ENCODE measurements around the gene TMSB4X.
"Not testable (repeated sequence)": the region's sequence is repeated elsewhere in the genome, so short reads cannot be mapped to it uniquely, and the experiment has no call there.

TMSB4X gene

GRCh38 chrX:12994321-12994720, 19.4 kb downstream of the TMSB4X start:
- no peak for DNase-seq (ENCODE audit: low read depth in 2 of 3, low spot score in 1 of 3)

GRCh38 chrX:12996934-12997435, 22.1 kb downstream of the TMSB4X start:
- DNase-seq (ENCODE audit: low read depth in 2 of 3, low spot score in 1 of 3): no peak

- DNase-seq (ENCODE audit: low read depth in 2 of 3, low spot score in 1 of 3): no peak
Observed at GRCh38 chrX:12997906-12998687, 23.2 kb downstream of the TMSB4X start.

GRCh38 chrX:12999422-12999821, 24.5 kb downstream of the TMSB4X start:
- peak in 1 of 3 donors; percentile 52 for DNase-seq (ENCODE audit: low read depth in 2 of 3, low spot score in 1 of 3)

GRCh38 chrX:13000301-13000811, 25.4 kb downstream of the TMSB4X start:
- DNase-seq (ENCODE audit: low read depth in 2 of 3, low spot score in 1 of 3): no peak

GRCh38 chrX:13001097-13001496, 26.2 kb downstream of the TMSB4X start:
- DNase-seq (ENCODE audit: low read depth in 2 of 3, low spot score in 1 of 3): no peak

GRCh38 chrX:13001961-13002671, 27.2 kb downstream of the TMSB4X start:
- no peak for DNase-seq (ENCODE audit: low read depth in 2 of 3, low spot score in 1 of 3)

GRCh38 chrX:13005661-13006473, 31.0 kb downstream of the TMSB4X start:
- no peak for DNase-seq (ENCODE audit: low read depth in 2 of 3, low spot score in 1 of 3)

GRCh38 chrX:13007519-13008188, 32.7 kb downstream of the TMSB4X start:
- no peak for DNase-seq (ENCODE audit: low read depth in 2 of 3, low spot score in 1 of 3)

- no peak for DNase-seq (ENCODE audit: low read depth in 2 of 3, low spot score in 1 of 3)
Observed at GRCh38 chrX:13008189-13008533, 33.3 kb downstream of the TMSB4X start.

GRCh38 chrX:13008851-13009250, 33.9 kb downstream of the TMSB4X start:
- no peak for DNase-seq (ENCODE audit: low read depth in 2 of 3, low spot score in 1 of 3)

GRCh38 chrX:13009273-13009672, 34.4 kb downstream of the TMSB4X start:
- no peak for DNase-seq (ENCODE audit: low read depth in 2 of 3, low spot score in 1 of 3)

GRCh38 chrX:13009844-13010243, 34.9 kb downstream of the TMSB4X start:
- DNase-seq (ENCODE audit: low read depth in 2 of 3, low spot score in 1 of 3): no peak

- no peak for DNase-seq (ENCODE audit: low read depth in 2 of 3, low spot score in 1 of 3)
Observed at GRCh38 chrX:13010546-13010945, 35.6 kb downstream of the TMSB4X start.

GRCh38 chrX:13013363-13014110, 38.6 kb downstream of the TMSB4X start:
- no peak for DNase-seq (ENCODE audit: low read depth in 2 of 3, low spot score in 1 of 3)

- DNase-seq (ENCODE audit: low read depth in 2 of 3, low spot score in 1 of 3): no peak
Observed at GRCh38 chrX:13014111-13015096, 39.5 kb downstream of the TMSB4X start.

- DNase-seq (ENCODE audit: low read depth in 2 of 3, low spot score in 1 of 3): no peak
Observed at GRCh38 chrX:13015536-13016236, 40.8 kb downstream of the TMSB4X start.

GRCh38 chrX:13016731-13017130, 41.8 kb downstream of the TMSB4X start:
- not testable (repeated sequence) for DNase-seq (ENCODE audit: low read depth in 2 of 3, low spot score in 1 of 3)

All from stimulated activated CD4-positive, alpha-beta T cell treated with anti-CD3 and anti-CD28 coated beads, Interleukin-12 subunit alpha, Interleukin-12 subunit beta, amount 100 ng/mL, for 48 hours (primary cell).